GM18498 (cell line): ENCODE results near the gene SLC38A8.

Experiments
- ATAC-seq: cut with Tn5 transposase; IDR thresholded peaks from one replicate; pipeline ENCODE4 v1.9.1; 2021; ENCODE audit warnings: mild to moderate bottlenecking, moderate library complexity; ENCODE audit not compliant: unreplicated experiment

The SLC38A8 gene

GRCh38 chr16:84068783-84069462 is 26.3 kb upstream of the SLC38A8 start:
- ATAC-seq: no peak

GRCh38 chr16:84068041-84068440 is 25.4 kb upstream of the SLC38A8 start:
- ATAC-seq: no peak

GRCh38 chr16:84067640-84068039 is 25.0 kb upstream of the SLC38A8 start:
- no peak for ATAC-seq

GRCh38 chr16:84065536-84066132 is 23.0 kb upstream of the SLC38A8 start:
- ATAC-seq: no peak

- ATAC-seq: no peak
These were observed 21.4 kb upstream of the SLC38A8 start for GRCh38 chr16:84063980-84064379.

GRCh38 chr16:84062734-84063640 is 20.4 kb upstream of the SLC38A8 start:
- ATAC-seq: no peak

GRCh38 chr16:84061236-84061819 is 18.7 kb upstream of the SLC38A8 start:
- no peak for ATAC-seq

- ATAC-seq: no peak
These were observed 17.6 kb upstream of the SLC38A8 start for GRCh38 chr16:84059946-84060901.

- ATAC-seq: no peak
These were observed 16.5 kb upstream of the SLC38A8 start for GRCh38 chr16:84059111-84059510.

GRCh38 chr16:84058664-84059063 is 16.1 kb upstream of the SLC38A8 start:
- ATAC-seq: no peak

- ATAC-seq: no peak
These were observed 15.6 kb upstream of the SLC38A8 start for GRCh38 chr16:84058211-84058610.

GRCh38 chr16:84056933-84057332 is 14.3 kb upstream of the SLC38A8 start:
- ATAC-seq: no peak

- no peak for ATAC-seq
These were observed 13.4 kb upstream of the SLC38A8 start for GRCh38 chr16:84055801-84056634.

- ATAC-seq: no peak
These were observed 12.8 kb upstream of the SLC38A8 start for GRCh38 chr16:84055366-84055765.

- no peak for ATAC-seq
These were observed 12.3 kb upstream of the SLC38A8 start for GRCh38 chr16:84054916-84055315.

- ATAC-seq: no peak
These were observed 11.7 kb upstream of the SLC38A8 start for GRCh38 chr16:84054271-84054670.

- no peak for ATAC-seq
These were observed 10.6 kb upstream of the SLC38A8 start for GRCh38 chr16:84053237-84053636.

GRCh38 chr16:84052071-84052622 is 9.6 kb upstream of the SLC38A8 start:
- ATAC-seq: no peak

GRCh38 chr16:84050316-84050715 is 7.7 kb upstream of the SLC38A8 start:
- no peak for ATAC-seq
